EH (cell line): ENCODE measurements around the gene MCM3AP.

Source experiments
- DNase-seq: peaks from one replicate; pipeline ENCODE4 v3.0.0-alpha.2; 2015; ENCODE audit warnings: low read depth

MCM3AP gene

DNA sequence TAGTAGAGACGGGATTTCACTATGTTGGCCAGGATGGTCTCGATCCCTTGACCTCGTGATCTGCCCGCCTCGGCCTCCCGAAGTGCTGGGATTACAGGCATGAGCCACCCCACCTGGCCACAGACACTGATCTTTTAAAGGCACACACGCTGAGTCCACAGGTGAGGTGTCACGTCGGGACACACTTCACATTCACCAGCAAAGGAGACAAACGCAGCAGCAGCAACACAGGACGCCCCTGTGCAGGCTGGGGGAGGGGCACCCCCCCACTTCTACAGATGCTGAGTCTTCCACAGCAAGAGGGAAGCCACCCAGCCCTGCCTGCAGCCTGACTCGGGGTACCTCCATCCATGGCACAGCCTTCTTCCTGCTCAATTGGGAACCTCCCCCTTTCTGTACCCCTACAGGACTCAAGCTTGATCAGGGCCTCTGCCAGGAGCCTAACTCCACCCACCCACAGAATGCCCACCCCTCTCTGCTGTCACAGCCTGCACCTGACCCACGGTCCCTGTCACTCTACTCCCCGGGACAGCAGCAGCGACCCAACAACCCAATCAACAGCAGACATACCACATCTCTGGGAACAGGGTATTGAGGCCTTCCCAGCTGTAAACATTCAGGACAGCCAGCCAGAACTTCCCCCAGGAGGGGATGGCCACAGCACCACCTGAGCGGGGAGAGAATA, 66.4 kb downstream of the MCM3AP start:
- DNase-seq = no peak

DNA sequence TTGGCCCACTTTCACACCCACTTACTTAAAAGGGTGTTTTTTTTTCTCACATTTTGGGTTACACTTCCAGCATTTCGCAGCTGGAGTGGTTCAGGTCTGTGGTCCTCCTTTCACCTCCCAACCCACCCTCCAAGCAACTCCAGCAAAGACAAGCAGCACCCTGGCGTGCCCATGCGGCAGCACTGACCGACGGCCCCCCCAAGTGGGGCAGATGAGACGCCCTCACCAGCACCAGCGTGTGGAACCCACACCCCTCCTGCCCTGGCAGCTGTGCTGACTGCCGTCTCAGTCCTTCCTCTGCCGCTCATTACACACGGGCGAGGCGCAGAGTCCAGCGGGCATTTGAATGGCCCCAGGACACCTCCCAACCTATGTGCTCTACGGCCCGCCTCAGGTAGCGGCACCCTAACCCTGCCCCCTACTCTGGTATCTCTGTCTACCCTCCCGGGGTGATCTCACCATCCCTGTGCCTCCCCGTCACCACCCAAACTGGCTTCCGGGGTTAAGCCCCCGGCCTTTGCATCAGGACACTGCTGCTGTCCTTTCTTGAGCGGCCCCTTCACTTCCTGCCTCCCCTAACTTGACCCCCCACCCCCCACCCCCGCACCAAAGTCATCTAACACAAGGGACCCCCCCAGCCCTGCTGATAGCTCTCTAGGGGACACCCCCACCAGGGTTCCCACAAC, 67.8 kb downstream of the MCM3AP start:
- no peak for DNase-seq

DNA sequence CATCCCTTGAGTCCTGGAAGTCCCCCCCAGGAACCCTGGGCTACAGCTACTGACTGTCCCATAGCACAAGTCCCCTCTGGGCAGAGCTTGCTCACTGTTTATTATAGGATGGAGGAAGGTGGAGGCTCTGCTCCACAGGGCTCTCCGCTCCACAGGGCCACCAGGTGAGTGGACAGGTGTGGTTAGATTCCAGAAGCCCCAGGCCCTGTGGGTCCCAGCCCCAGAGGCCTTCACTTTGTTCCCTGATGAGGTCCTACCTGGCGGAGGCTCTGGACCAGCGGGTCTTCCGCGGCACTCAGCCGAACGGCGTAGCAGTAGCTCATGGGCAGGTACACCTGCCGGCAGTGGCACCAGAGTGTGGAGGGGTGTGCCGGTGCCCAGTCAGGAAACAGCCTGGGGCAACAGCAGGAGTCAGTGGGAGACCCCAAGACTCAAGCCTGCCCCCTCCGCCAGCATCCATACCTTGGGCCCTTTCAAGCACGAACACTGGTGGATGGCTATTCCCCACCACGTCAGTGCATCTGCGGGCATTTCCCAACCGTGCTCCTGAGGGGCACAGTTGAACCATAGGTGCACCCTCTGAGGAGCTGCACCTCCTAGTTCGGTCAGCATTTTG, 69.2 kb downstream of the MCM3AP start:
- DNase-seq = no peak

DNA sequence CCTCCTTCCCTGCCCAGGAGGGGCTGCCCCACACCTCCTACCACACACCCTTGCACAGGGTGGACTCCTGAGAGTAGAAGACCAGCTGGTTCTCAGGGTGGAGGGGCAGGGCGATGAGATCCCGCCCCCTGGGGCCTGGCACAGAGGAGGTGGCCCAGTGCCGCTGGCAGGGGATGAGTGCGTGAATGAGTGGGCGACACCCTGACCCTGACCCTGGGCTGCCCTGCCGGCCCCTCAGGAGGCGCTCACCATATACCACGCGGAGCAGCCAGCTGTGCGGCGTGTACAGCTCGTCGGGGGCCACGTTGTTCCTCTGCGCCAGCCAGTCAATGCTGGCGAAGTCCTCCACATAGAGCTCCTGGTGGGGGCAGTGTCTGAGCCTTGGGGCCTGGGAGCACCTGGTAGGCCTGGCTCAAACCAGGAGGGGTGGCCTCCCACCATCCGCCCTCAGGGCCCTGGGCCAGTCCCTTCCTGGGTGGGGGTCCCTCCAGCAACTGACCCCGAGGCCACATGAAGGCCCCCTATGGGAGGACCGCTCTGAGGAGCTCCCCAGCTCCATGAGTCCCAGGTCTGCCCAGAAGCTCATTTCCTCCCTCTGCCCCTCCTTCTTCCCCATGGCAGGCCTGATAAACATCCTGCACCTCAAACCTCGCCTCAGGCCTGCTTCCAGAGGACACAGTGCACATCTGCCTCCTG, 69.8 kb downstream of the MCM3AP start:
- no peak for DNase-seq

DNA sequence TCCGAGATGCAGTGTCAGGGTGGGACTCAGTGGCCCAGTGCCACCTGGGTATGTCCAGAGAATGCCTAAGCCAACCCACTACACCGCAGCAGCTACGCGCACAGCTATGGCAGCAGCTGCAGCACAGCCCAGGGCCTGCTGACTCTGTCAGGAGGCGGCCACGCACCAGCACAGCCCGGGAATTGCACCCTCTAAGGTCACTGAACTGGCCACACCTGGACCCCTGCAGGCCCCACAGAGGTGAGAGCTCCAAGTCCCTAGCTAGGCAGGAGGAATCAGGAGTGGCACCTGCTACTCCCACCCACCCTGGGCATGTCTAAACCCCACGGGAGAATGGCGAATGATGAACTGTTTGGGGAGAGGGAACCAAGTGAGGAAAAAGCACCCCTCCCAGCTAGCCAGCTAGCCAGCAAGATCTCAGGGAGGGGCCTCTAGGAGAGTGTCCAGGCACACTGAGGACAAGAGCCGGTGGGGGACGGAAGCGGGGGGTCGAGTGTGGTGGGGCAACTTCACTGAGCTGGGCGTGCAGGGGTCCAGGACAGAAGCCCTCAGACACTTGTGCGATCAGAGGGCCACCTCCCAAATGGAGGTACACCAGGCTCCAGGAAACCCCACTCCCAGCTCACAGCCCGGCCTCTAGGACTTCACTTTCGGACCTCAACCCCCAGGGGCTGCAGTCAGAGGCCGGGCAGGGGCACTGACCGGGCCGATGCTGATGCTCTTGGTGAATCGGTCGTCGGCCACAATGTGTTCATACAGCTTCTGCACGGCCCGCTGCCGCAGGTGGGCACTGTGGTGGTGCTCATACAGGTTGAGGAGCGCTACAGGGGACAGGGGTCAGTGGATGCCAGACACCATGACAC, 70.7 kb downstream of the MCM3AP start:
- DNase-seq = no peak

DNA sequence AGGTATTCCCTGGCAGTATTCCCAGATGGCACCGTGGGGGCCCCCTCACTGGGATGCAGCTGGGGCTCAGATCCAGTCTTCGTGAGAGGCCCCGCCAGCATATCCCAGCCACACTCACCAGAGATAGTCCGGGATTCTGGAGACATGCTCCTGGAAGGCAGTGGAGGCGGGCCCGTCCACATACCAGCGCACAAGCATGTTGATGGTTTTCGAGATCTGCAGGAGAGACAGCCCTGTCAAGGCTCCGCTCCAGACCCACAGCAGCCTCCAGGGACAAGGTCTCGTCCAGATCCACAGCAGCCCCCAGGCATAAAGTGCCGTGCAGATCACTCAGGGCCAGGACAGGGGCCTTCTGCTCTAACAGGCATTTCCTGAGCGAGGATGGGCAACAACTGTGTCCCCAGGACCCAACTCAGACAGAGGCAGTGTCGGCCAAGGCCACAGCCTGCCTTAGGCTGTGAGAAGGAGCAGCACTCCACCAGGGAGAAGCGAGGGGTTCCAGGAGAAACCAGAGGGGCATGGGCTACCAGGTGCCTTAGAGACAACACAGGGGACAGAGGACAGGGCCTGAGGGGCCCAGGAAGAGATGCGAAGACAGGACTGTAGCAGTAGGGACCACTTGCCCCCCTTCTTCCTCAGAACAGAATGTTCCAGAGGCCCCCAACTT, 71.7 kb downstream of the MCM3AP start:
- no peak for DNase-seq

DNA sequence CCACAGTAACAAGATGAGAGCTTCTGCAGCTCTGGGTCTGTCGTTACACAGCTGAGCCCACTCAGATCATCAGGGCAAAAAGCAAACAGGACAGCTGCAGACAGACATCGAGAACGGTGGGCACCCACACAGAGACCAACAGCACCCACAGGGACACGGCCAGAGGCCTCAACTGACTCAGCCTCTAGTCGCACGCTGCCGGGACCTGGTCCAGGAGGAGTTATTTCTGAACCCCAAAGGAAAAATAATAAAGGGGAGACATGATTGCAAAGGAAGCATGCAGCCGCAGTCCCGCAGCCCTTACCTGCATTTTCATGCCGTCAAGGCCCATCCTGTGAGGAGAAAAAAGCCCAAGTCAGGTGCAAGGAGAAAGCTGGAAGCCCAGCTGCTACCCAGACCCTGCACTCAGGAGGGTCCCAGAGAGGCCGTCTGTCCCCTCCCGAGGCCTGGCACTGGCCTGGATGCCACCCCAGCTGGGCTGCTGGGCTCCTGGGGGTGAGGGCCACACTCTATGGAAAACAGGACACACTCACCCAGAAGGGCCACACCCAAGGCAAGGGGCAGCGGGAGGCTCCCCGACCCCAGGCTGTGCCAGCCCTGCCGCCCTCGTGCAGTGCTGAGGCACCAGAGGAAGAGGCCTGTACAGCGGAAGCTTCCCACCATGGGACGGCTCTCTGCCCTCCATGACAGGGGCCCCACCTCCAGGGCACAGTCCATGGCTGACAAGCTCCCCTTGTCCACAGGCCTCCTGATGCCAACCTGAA, 72.5 kb downstream of the MCM3AP start:
- no peak for DNase-seq

- no peak for DNase-seq
These were observed 73.4 kb downstream of the MCM3AP start for GRCh38 chr21:46211786-46212720.

- DNase-seq = no peak
These were observed 74.0 kb downstream of the MCM3AP start for GRCh38 chr21:46211376-46211775.

DNA sequence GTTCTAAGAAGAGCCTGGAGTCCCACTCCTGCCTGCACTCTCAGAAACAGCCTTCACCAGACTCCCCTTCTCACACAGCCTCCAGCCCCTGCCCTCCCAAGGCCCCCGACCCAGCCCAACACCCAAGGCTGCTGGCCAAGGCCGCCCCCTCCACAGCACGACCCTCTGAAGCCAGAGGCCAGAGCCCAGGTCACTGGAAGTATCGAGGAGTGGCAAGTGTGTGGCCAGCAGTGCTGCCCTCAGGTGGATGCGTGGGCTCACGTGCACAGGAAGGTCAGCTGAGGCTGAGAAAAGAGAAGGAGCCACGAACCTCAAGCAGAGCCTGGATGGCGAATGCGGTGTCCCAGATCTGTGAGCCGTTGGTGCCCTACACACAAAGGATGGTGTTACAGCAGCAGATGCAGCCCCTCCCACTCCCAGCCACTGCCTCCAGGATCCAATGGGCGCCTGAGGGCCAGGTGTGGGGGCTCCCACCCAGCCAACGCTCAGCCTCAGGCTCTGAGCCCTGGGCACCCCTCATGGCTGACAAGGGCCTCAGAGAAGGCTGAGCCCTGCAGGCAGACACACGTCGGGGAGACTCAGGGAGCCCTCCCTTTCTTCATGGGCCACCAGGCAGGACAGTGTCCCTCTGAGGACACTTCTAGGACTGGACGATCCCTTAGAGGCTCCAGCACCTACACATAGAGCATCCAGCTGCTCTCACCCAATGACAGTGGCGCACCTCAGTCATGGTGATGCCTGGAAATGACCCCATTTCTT, 74.9 kb downstream of the MCM3AP start:
- no peak for DNase-seq

DNA sequence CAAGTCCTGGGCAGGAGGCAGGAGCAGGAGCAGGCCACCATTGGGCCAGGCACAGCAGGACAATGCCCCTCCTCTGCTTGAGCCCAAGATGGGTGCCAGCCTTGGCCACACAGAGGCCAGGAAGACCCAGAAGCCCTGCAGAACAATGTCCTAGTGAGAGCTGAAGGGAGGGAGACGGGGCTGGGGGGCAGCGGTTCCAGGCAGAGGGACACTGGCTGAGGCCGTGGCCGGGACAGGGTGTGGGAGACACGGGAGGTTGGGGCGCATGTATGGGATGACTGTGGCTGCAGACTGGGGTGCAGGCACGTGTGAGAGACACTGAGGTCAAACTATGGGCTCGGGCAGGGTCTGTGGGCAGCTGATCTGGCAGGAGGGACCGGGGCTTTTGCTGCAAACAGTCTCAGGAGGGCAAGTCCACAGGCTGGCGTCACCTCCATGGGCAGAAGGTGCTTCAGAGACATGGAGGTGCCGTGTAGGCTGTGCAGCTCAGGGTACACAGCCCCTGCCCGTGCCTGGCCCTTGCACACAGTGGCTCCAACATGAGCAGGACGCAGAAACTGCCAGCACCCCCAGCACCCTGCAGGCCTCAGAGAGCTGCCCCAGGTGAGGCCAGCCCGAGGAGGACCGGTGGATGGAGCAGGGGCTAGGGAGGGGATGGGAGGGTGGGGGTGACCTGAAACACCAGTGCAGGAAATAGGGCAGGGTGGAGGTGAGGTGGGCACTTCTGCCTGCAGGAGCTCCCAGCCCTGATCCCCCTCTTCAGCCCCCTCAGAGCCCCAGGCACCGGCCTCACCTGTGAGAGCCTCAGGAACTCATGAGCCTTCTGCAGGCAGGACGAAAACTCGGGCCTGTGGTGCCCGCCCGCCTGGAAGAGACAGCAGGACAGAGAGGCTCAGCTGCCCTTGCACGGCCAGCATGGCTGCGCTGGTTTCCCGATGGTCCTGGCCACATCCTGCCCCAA, 76.4 kb downstream of the MCM3AP start:
- DNase-seq = no peak

- no peak for DNase-seq
These were observed 77.4 kb downstream of the MCM3AP start for GRCh38 chr21:46207920-46208591.

DNA sequence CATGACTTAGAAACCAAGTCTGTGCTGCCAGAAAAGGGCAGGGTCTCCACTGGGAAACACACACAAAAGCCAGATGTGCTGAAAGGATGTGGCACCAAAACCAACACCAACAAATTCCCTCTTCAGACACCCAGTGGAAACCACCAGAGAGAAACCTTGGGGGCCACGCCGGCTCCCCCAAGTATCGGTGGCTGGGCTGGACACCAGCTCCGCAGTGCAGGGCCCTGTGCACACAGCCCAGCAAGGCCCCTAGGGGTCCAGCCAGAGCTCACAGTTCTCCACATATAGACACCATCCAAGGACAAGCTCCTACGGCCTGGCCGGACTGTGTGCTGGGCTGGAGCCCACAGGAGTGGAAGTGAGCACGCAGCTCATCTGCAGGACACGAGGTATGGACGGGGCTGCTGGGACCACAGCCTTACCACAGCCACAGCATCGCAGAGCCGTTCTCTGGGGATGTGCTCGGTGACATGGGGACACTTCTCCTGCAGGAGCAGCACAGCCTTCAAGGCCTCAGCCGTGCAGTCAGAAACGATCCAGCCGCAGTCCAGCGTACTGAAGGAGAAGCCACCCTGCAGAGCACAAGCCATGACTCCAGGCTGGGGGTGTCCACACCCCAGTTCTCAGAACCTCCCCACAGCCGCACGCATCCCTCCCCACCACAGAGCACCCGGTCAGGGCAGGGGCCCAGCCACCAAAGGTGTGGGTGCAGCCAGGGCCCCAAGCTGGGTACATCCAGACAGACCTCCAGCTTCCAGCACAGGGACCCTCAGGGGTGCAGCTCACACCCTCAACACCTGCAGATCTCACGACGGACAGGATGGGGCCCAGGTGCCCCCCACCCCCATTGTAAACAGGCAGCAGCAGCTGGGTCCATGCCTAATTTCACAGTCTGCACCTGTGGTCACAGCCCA, 78.1 kb downstream of the MCM3AP start:
- DNase-seq = no peak

DNA sequence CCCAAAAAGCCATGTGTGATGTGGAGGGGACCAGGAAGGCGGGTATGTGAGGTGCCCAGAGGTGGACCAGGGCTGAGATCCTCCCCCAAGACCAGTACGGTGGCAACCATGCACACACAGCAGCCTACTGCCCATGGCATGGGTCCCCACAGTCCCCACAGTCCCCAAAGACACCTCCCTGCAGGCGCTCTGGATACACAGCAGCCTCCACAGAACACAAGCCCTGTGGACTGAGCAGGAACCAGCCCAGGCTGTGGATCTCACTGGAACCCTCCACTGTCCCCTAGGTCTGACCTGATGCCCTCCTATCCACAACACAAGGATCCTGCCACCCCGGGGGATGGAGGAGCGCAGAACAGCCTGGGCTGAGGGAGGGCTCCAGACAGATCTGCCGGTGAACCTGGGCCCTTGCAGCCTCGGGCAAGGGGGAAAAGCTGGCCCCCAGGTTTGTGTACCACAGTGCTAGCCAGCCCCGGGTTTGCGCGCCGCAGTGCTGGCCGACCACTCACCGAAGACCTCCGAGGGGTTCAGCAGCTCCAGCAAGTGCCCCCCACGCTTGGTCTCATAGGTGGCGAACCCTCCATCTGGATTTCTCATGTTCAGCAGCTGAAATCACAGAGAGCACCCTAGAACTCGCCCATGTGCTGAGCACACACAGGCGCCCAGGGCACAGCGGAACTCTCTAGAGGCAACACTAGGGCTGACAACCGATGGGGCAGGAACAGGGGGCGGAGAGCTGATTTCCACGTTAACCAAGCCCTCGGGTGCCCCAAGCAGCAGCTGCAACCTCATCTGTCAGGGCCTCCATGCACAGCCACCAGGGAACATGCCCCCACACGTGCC, 79.0 kb downstream of the MCM3AP start:
- no peak for DNase-seq

DNA sequence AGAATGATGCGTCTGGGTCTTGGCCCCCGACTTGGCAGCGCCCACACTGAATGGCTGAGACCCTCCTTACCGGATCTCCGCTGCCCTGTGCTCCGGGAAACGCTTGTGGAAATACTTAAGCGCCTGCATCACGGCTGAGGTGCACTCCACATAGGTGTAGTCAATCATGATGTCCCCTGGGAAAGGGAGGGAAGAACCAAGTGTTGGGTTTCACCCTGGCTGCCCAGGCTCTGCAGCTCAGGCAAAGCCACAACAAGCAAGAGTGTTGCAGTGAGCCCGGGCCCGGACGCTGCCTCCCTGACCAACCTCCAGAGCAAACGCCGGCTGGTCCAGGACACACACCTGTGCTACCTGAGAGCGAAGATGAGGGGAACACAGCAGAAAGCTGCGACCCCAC, 79.6 kb downstream of the MCM3AP start:
- no peak for DNase-seq
